HG03460 (cell line): Measurements from ENCODE around the gene DLG2.
"Not testable (repeated sequence)": the region's sequence is repeated elsewhere in the genome, so short reads cannot be mapped to it uniquely, and the experiment has no call there.

Experiments
- ATAC-seq: cut with Tn5 transposase; IDR thresholded peaks from one replicate; pipeline ENCODE4 v1.9.1; 2021; ENCODE audit not compliant: unreplicated experiment

The DLG2 gene

GRCh38 chr11:84319863-84320262 is 1307.3 kb downstream of the DLG2 start:
- ATAC-seq = no peak

DNA sequence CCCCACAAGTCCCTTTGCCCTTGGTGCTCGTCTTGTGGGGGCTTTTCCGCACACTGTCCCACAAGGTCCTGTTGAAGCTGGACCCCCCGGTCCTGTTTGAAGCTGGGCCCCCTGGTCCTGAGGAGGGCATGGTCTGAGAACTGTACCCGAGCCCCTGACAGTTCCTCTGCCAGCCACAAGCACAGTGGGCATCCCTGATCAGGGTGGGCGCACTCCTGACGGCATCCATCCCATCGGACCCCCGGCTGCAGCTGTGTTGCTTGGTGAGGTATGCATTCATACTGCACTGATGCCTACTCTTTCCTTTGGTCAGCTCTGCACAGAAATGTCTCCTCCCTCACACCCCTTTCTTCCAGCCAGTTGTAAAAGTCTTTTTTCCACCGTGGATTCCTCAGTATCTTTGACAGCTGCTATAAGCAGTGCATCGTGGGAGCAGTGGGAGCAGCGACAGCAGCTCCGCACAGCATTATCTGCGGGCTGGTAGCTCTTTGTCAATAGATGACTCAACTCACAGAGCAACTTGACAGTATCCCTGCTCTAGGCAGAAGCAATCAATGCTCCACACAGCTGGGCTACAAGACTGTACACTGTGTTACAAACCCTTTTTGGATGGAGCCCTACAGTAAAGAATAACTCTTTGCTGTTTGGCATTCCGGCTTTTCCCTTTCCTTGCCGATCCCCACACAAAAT is 1310.1 kb downstream of the DLG2 start:
- no peak for ATAC-seq

DNA sequence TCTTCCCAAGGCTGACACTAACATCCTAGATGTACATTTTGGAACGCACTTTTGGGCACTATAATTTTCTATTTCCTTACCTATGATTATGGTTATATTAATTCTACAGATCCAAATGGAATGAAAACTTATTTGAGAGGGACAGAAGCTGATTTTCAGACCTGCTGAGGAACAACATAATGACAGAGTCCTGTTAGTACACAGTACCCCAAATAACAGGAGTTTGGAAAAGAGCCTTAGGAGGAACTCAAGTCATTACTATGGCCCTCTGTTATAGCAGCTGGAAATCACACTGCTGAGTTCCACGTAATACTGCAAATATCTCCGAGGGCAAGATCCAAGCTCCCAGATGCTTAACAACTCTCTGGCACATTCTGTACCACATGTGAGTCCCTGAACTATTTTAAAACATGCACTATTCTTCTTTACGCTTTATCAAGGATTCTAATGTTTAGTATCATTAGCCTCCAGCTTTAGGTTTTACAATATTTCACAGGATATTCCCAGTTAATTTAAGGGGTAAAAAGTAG is 1313.2 kb downstream of the DLG2 start:
- ATAC-seq = no peak

DNA sequence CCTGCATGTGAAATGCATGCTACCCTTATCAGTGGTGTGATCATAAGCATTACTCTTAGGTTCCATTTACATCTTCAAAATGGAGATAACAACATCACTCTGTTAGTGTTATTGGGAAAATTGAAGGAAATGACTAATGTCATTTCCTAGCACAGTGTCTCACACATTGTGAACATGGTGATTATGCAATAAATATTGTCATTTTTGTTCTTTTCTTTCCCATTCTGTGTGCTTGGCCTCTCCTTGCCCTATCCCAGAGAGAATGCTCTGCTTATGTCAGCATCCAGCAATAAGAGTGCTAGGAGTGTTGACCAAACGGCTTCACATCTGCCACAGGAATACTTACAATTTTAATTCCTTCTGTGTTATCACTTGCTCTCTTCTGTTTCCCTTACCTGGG is 1316.9 kb downstream of the DLG2 start:
- ATAC-seq = no peak

GRCh38 chr11:84308491-84308890 is 1318.7 kb downstream of the DLG2 start:
- ATAC-seq = not testable (repeated sequence)

- no peak for ATAC-seq
Observed at GRCh38 chr11:84300092-84300491, 1327.1 kb downstream of the DLG2 start.

DNA sequence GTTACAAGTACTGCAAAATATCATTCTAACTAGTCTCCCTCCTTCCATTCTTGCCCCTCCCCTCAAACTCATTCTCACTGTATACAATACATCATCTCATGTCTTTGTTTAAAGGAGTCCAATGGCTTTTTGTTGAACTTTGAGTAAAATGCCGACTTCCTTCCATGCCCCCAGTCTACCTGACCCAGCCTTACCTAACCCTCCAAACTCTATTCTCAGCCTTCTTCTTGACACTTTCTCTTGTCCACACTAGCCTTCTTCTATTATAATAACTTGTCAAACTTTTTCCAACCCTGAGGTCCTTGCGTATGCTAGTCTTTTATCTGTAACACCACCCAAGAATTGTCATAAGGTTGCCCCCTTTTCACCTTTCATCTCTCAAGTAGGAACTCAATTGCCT is 1329.6 kb downstream of the DLG2 start:
- no peak for ATAC-seq

GRCh38 chr11:84295815-84296214 is 1331.3 kb downstream of the DLG2 start:
- ATAC-seq = no peak

- ATAC-seq = no peak
Observed at GRCh38 chr11:84292955-84293354, 1334.2 kb downstream of the DLG2 start.

GRCh38 chr11:84292006-84292405 is 1335.1 kb downstream of the DLG2 start:
- ATAC-seq = no peak

- no peak for ATAC-seq
Observed at GRCh38 chr11:84290647-84291046, 1336.5 kb downstream of the DLG2 start.

GRCh38 chr11:84289381-84289906 is 1337.7 kb downstream of the DLG2 start:
- peak; percentile 99 for ATAC-seq

DNA sequence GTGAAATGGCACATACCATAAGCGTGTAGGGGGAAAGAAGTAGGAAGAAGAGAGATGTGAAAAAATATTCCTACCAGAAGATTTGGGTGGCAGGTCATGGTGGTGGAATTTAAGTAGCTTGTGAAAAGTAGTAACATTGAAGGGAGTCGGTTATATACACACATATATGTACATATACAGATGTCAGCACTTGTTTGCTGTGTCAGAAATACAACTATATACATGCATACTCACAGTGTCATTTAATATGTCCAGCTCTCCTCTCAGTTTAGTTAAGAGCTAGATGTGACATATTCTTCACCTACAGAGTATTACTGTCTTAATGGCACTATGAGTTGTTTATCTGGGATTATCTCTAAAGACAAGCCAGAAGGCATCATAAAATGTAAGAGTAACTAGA is 1353.6 kb downstream of the DLG2 start:
- no peak for ATAC-seq

- ATAC-seq = no peak
Observed at GRCh38 chr11:84270466-84270865, 1356.7 kb downstream of the DLG2 start.

- no peak for ATAC-seq
Observed at GRCh38 chr11:84264066-84264465, 1363.1 kb downstream of the DLG2 start.

DNA sequence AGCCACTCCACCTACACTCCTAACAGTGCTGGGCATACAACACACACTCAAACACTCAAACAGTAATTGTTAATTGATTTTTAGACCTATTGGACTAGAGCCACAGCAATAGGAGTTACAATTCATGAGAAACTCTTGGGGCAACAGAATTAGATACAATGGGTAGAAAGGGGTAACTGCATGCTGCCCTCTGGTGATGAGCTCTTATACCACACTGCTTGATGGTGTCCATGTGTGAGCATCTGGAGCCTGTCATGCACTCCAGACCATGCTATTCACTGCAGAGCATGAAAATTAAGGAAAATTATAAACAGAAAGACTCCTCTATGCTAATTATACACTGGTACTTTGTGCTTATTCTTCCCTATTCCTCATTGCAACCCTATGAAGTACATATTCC is 1365.4 kb downstream of the DLG2 start:
- ATAC-seq = no peak

DNA sequence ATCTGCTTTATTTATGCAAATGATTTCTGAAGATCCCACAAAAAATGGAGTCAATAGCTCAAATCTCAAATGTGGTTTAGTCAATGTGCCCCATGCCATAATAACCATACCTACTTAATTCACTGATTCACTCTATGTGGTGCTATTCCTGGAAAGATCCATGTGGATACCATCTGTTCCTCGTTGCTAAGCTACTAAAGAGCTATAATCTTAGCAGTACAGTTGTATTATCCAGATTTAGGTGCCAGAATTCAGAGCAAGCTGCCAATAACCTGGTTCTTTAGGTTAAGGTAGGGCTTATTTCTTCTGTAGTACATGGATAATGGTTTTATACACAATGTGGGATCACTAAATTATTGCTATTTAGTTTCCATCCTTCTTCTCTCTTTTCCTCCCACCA is 1366.3 kb downstream of the DLG2 start:
- no peak for ATAC-seq

- ATAC-seq = no peak
Observed at GRCh38 chr11:84256618-84257017, 1370.5 kb downstream of the DLG2 start.

GRCh38 chr11:84255483-84255882 is 1371.7 kb downstream of the DLG2 start:
- ATAC-seq = no peak

- no peak for ATAC-seq
Observed at GRCh38 chr11:84250834-84251613, 1376.1 kb downstream of the DLG2 start.

DNA sequence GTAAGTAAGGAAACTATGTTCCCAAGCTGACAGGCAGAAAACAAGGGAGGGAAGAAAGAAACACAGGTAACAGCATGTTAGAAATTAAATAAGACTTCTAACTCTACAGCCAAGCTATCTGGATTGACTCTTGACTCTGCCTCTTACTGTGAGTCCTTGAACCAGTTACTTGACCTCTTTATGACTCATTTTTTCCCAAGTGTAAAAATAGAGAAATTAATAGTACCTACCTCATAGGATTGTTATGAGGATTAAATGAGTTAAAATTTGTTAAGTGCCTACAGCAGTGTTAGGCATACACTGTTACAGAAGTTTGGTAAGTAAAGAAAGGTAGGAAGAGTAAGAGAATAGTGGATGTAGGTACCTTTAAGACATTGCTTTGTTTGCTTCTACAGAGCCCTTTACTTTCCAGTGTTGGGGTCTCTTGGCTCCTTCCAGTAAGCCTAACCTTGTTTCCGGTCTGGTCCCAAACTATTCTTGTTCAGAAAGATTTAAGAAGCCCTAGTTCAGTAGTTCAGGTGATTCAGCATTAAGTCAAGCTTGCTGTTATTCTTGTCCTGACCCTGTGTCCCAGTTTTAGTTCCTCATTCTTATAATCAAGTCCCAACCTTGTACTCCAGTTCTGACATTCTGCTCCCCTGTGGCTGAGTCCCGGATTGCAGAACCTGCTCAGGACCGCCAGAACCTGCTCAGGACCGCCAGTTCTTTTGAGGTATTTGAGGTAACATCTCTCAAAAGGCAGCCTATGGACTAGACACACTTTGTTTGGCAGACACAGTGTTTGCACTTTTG is 1377.6 kb downstream of the DLG2 start:
- no peak for ATAC-seq
